Measurements from ENCODE around the gene ZNF117.

DNA sequence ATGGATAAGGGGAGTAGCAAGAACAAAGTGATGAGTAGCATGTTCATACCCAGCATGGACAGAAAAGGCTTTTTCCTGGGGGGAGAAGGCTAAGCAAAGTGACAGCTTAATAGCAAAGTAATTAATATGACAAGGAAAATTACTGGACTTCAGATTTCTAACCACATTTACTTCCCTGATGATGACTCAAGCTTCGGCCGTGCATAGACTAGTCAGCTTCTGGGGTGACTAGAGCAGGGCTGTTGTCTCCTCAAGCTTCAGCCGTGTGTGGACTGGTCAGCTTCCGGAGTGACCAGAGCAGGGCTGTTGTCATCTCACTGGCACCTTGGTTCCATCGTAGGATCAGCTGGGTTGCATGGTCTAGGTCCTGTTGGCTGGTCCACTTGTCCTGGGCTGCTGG is 2.1 kb upstream of the ZNF117 start:
- TF ChIP-seq, protein P1, sequence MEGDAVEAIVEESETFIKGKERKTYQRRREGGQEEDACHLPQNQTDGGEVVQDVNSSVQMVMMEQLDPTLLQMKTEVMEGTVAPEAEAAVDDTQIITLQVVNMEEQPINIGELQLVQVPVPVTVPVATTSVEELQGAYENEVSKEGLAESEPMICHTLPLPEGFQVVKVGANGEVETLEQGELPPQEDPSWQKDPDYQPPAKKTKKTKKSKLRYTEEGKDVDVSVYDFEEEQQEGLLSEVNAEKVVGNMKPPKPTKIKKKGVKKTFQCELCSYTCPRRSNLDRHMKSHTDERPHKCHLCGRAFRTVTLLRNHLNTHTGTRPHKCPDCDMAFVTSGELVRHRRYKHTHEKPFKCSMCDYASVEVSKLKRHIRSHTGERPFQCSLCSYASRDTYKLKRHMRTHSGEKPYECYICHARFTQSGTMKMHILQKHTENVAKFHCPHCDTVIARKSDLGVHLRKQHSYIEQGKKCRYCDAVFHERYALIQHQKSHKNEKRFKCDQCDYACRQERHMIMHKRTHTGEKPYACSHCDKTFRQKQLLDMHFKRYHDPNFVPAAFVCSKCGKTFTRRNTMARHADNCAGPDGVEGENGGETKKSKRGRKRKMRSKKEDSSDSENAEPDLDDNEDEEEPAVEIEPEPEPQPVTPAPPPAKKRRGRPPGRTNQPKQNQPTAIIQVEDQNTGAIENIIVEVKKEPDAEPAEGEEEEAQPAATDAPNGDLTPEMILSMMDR (IDR thresholded peaks at IDR 0.05): no peak
- no peak for TF ChIP-seq POLR2A (IDR thresholded peaks at IDR 0.05)

Data from Peyer's patch (tissue), 4 donors.